ENCODE results near the gene GPD2.

GPD2 gene

GRCh38 chr2:156505696-156506095, 69.5 kb downstream of the GPD2 start:
- TF ChIP-seq CTCF (IDR thresholded peaks at IDR 0.05) = no peak

- TF ChIP-seq CTCF (IDR thresholded peaks at IDR 0.05) = no peak
Measured at GRCh38 chr2:156511122-156511521, 74.9 kb downstream of the GPD2 start.

GRCh38 chr2:156511803-156512202, 75.6 kb downstream of the GPD2 start:
- TF ChIP-seq CTCF (IDR thresholded peaks at IDR 0.05) = no peak

- no peak for TF ChIP-seq CTCF (IDR thresholded peaks at IDR 0.05)
Measured at GRCh38 chr2:156512451-156512850, 76.3 kb downstream of the GPD2 start.

GRCh38 chr2:156513219-156513618, 77.0 kb downstream of the GPD2 start:
- TF ChIP-seq CTCF (IDR thresholded peaks at IDR 0.05) = no peak

GRCh38 chr2:156517419-156517818, 81.2 kb downstream of the GPD2 start:
- TF ChIP-seq CTCF (IDR thresholded peaks at IDR 0.05) = no peak

GRCh38 chr2:156518138-156518537, 82.0 kb downstream of the GPD2 start:
- no peak for TF ChIP-seq CTCF (IDR thresholded peaks at IDR 0.05)

GRCh38 chr2:156522864-156523440, 86.8 kb downstream of the GPD2 start:
- TF ChIP-seq CTCF (IDR thresholded peaks at IDR 0.05) = no peak
